HT-29 (cell line): ENCODE measurements around the gene UFM1. TPM values are rescaled to one million over a fixed set of nuclear protein-coding genes. Genes with fewer than 3 reads are reported as not detected.
"Not testable (repeated sequence)": the region's sequence is repeated elsewhere in the genome, so short reads cannot be mapped to it uniquely, and the experiment has no call there.

ENCODE experiments used
- DNase-seq: peaks from one replicate; pipeline ENCODE4 v3.0.0-alpha.2; 2015; ENCODE audit warnings: low spot score
- total RNA-seq: library from RNA; depleted of rRNA; stranded (reverse); fragments of >200 nt; shearing (Covaris generic); gene quantifications from 2 replicates; pipeline ENCODE4 v1.2.3, GENCODE V29; 2014

UFM1 gene
- total RNA-seq, 1 experiment from 2014 or later = 34.0 TPM

DNA sequence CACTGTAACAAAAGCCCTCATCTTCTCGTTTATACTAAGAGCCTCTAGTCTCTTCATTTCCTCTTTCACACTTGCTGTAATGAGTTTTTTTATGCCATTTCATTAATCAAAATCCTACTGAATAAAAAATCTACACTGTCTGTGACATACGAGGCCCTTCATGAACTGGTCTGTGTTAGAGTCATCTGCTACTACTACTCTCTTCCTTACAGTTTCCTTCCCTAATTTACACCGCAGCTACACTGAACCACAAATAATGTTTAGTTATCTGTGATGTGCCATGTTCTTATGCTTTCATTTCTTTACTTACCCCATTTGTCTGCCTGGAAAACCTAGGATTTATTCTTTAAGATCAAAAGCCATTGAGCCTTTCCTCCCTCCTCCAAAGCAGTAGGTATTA is 16.0 kb downstream of the UFM1 start:
- no peak for DNase-seq

DNA sequence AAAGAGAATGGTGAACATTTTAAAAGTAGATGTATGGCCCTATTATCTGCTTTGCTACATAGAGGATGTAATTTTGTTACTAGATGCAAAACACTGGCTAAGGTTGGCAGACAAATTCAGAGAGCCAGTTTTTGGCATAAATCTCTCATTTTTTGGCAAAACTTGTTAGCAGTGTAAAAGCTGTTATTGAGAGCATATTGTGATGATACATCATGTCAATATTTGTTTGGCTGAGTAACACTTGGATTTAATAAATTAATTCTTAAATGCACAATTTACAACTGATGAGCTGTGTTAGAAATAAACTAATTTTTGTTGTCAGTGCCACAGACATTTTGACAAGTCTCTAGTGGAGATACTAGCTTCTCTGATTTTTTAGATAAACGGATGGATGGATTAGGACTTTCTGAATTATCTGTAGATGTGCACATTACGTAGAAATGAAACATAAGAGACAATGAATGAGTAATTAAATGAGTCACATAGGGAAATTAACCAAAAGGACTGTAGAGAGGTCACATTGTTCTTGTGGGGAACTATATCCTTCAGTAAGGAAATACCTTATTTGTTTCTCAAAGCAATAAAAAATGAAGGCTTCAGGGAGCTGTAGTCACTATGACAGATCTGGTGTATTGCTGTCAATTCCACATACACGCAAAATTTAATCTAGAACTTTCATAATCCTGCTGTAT is 17.4 kb downstream of the UFM1 start:
- DNase-seq = no peak

DNA sequence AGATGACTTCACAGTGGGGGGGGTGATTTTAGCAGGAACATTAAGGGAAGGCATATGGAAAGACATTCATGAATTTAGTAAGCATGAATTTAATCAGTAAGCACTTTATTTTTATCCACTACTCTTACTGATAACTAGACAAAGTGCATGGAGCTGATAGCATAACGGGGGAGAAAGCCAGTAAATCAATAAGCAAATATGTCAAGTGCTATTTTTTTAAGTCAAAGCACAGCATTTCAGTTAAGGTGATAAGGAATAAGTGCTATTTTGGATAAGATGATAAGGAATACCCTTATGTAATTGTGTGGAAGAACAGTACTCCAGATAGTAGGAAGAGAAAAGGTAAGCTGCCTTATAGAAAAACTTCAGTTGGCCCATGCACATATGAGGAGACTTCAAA is 19.4 kb downstream of the UFM1 start:
- no peak for DNase-seq

GRCh38 chr13:38370096-38370495 is 20.4 kb downstream of the UFM1 start:
- DNase-seq = not testable (repeated sequence)

GRCh38 chr13:38372820-38373383 is 23.3 kb downstream of the UFM1 start:
- DNase-seq = no peak

DNA sequence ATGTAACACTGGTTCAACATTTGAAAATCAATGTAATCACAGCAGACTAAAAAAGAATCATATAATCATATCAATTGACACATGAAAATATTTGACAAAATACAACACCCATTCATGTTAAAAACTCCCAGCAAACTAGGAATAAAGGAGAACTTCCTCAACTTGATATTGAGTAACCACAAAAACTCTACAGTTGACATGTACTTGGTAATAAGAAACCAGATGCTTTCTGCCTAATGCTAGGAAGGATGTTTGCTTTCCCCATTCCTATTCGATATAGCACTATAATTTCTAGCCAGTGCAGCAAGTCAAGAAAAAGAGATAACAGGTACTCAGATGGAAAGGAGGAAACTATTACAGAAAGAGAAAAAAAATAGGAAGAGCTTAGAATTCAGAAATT is 26.9 kb downstream of the UFM1 start:
- DNase-seq = no peak

DNA sequence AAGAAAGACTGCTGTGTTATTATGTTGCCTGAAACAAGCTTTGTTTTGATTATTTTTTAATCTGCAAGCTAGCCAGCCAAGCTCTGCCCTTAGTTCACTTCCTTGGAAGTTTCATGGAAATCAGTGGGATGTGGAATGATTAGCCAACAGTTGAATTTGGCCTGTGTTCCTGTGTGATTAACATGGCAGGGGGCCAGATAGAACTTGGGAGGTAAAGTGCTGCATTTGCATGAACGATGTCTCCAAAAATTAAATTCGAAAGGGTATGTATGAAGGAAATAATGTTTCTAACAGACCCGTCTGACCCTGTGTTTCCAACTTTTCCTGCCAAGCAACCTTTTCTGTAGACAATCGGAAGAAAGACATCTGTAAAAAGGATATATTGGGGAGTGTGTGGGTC is 32.2 kb downstream of the UFM1 start:
- DNase-seq = no peak

DNA sequence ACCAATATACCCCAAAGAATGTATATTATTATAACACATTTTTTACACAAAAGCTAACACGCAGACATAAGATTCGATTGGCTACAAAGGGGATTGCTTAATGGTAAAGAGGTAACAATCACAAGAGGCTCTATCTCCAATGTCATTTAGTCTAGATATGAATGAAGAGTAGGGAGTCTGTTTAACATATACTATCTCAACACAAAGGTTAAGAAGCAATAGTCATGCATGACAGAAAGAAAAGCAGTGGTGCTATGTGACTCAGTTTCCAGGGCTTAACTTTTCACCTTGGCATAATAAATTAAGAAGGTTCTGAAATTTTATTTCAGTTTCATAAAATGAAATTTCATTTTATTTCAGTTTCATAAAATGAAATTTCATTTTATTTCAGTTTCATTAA is 33.3 kb downstream of the UFM1 start:
- DNase-seq = no peak

DNA sequence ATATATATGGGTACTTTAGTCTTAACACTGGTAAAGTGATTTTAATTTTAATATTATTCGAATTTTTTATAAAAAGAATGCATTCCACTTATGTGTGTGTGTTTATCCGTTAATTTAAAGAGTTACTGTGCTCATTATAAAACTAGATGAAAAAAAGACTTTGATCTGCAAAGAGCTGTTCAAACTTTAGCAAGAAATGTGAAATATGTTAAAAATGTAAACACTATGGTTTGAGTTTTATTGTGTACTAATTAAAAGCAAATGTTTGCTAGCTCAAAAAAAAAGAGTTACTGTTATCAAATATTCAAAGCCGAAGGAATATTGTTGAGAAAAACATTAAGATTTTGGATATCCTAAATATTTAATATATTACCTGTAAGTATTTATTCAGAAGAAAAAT is 34.5 kb downstream of the UFM1 start:
- no peak for DNase-seq

DNA sequence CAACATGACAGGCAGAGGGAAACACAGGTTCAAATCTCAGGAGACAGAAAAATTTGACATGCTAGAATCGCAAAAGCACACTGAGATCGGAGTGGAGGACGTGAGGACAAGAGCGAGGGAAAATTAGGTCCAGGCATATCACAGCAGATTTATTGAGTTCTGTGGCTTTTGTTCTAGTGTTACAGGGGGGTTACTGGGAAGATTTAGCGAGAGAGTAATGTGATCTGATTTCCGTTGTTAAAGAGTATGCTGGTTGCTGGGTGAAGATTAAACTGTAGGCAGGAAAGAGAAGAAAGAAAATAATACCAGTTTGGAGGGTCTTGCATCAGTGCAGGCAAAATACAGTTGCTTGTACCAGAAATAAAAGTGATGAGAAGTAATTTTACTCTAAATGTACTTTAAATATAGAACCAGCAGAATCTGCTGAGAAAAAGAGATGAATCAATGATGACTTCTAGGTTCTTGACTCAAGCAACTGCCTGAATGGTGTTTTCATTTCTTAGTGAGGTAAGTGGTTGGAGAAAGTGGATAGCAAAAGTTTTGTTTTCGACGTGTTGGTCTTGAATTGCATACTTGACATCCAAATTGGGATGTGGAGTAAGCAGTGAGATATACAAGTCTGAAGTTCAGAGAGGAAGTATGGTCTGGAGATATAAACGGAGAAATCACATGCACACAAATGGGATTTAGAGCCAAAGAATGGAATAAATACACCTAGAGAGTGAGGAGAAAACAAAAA is 35.7 kb downstream of the UFM1 start:
- no peak for DNase-seq

GRCh38 chr13:38386421-38386820 is 36.8 kb downstream of the UFM1 start:
- no peak for DNase-seq

GRCh38 chr13:38391341-38391740 is 41.7 kb downstream of the UFM1 start:
- no peak for DNase-seq

- peak; percentile 81 for DNase-seq
Measured at GRCh38 chr13:38394777-38395496, 45.3 kb downstream of the UFM1 start.

- DNase-seq = no peak
Measured at GRCh38 chr13:38395497-38395788, 45.8 kb downstream of the UFM1 start.

- DNase-seq = no peak
Measured at GRCh38 chr13:38398711-38399493, 49.3 kb downstream of the UFM1 start.

DNA sequence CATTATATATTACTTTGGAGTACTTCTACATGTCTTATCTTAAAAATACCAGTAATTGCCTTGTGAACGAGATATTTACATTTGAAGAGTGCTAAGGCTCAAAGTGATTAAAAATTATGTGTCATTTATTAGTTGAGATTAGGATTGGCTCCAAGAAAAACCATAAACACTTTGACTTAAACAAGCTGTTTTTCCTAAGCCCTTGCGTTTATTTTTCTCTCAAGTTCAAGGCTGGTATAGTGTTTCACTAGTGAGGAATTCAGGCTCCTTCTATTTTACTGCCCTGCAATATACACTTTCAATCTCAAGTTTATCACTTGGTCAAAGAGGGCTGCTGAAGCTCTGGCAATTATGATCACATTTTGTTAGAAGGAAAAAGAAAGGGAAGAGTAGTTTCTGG is 49.9 kb downstream of the UFM1 start:
- no peak for DNase-seq

DNA sequence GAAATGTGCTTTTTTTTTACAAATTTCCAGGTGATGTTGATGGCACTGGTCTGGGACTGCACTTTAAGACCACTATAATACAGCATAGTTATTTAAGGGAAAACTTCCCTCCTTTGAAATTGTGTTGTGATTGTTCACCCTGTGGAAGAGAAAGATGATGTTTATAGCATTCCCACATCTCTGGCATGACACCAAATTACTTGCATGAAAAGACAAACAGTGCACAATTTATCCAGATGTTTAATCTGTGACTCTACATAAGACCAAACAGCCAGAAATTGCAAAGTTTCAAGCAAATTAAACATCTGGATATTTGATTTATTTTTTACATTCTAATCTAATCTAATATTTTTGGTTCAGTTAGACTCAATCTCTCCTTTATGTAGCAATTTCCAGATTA is 51.6 kb downstream of the UFM1 start:
- no peak for DNase-seq

DNA sequence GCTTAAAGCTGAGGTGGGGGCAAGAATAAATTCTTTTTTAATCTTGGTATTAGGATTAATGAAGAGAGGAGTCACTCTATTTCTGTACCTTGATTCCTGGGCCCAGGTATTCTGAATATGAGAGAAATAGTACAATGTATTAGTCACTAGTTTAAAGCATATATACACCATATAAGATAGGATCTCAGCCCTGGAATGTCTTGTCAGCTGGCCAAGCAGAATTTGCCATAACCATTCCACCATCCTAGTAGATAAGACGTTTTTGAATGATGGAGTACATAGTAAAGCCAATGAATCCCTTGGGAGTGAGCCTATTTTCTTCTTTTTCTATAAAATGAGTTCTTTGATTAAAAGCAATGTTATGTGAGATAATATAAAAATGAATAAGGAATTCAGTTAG is 55.6 kb downstream of the UFM1 start:
- DNase-seq = no peak

- no peak for DNase-seq
Measured at GRCh38 chr13:38409771-38410170, 60.1 kb downstream of the UFM1 start.

DNA sequence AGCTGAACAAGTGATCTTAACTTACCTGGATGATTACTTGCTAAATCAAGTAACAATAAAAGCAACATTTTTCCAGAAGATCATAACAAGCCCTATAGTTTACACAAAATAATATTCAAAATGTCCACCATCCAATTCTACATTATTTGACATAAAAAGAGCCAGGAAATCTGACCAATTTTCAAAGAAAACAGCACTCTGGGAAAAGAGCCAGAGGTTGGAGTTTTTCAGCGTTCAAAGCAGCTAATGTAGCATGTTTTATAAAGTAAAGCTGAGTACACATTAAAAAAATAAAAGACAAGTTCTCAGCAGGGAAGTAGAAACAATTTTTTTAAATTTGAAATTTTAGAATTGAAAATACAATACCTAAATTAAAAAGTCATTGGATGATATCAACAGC is 62.6 kb downstream of the UFM1 start:
- DNase-seq = no peak
